Spleen (tissue), 13 donors: ENCODE results near the gene FAM227A. TPM values are rescaled to one million over a fixed set of nuclear protein-coding genes. Genes with fewer than 3 reads are reported as not detected.
A peak's percentile ranks its signal among the peaks of the same experiment; 100 is the strongest.

Source experiments
- DNase-seq: peaks from one replicate; pipeline ENCODE4 v3.0.0-alpha.2; 2020
- H3K27ac ChIP-seq, 8 donors: fragments of 200-600 bp; sonication (generic) in 7 of 8; 1 replicate in 4 of 8; 2 replicates in 4 of 8; pipeline versions ENCODE4 v1.5.0 to v1.8.0; 2016 to 2021; ENCODE audit warnings: inconsistent platforms in 4 of 8, mild to moderate bottlenecking in 4 of 8, moderate library complexity in 1 of 8
- H3K27me3 ChIP-seq, 7 donors: fragments of 200-600 bp; sonication (generic) in 6 of 7; replicated peaks in 1 of 7; 1 replicate in 4 of 7; 2 replicates in 3 of 7; pipeline versions ENCODE4 v1.5.0 to v1.8.0; 2016 to 2021; ENCODE audit warnings: inconsistent platforms in 3 of 7, mild to moderate bottlenecking in 1 of 7
- H3K36me3 ChIP-seq, 6 donors: fragments of 200-600 bp; sonication (generic) in 5 of 6; 1 replicate in 4 of 6; 2 replicates in 2 of 6; pipeline versions ENCODE4 v1.5.0 to v1.8.0; 2016 to 2021; ENCODE audit warnings: inconsistent platforms in 2 of 6
- H3K4me1 ChIP-seq, 6 donors: fragments of 200-600 bp; sonication (generic) in 5 of 6; 1 replicate in 3 of 6; 2 replicates in 3 of 6; pipeline versions ENCODE4 v1.5.0 to v1.8.0; 2016 to 2021; ENCODE audit warnings: inconsistent platforms in 3 of 6
- H3K4me3 ChIP-seq, 8 donors: fragments of 200-600 bp; sonication (generic) in 7 of 8; 1 replicate in 4 of 8; 2 replicates in 4 of 8; pipeline versions ENCODE4 v1.5.0 to v1.8.0; 2016 to 2021; ENCODE audit warnings: inconsistent platforms in 4 of 8, mild to moderate bottlenecking in 4 of 8, moderate library complexity in 2 of 8
- H3K9me3 ChIP-seq, 8 donors: fragments of 200-600 bp; sonication (generic) in 7 of 8; 1 replicate in 4 of 8; 2 replicates in 4 of 8; pipeline versions ENCODE4 v1.5.0 to v1.8.0; 2016 to 2021; ENCODE audit warnings: inconsistent platforms in 4 of 8
- POLR2A ChIP-seq, 3 donors: fragments of 450-650 bp; IDR thresholded peaks; one replicate each; pipeline ENCODE4 v1.5.1; 2017; ENCODE audit warnings: antibody characterized with exemption in 3 of 3, mild to moderate bottlenecking in 1 of 3
- POLR2AphosphoS5 ChIP-seq, 3 donors: sonication (generic); formaldehyde crosslinking; IDR thresholded peaks; one replicate each; pipeline ENCODE4 v1.5.1; 2017; ENCODE audit warnings: antibody characterized with exemption in 3 of 3
- WGBS, 5 donors: extraction: QIAGEN DNeasy Blood & Tissue Kit in 3 of 5; methylation state at CpG; one replicate each; pipeline versions ENCODE4 v1.1.5 to v1.1.7; 2013 to 2018; 5-methylcytosine and 5-hydroxymethylcytosine counted together
- intact Hi-C: fragments of 100-400 bp; cut with DNase I; formaldehyde crosslinking; loops from one replicate; pipeline ENCODE4 v1.15.0; 2023; ENCODE audit warnings: low total_unique reads
- long read RNA-seq, 2 donors: transcript quantifications; one replicate each; lab custom pipeline, GENCODE V29; 2026
- polyA plus RNA-seq, 3 donors: library from polyadenylated mRNA; stranded (reverse); fragments of 200-250 nt; gene quantifications; one replicate each; pipeline ENCODE4 v1.2.1, GENCODE V29; 2013
- total RNA-seq, 7 donors: library from RNA; depleted of rRNA in 3 of 7; stranded (reverse); fragments of >200 nt in 3 of 7; fragmentation: NEBNext Ultra II Directional in 4 of 7; extraction: Animal tissue kit (Norgen Biotek cat#: 25700) in 4 of 7; gene quantifications; one replicate each; pipeline versions ENCODE4 v1.1.0 to v1.2.1, GENCODE V29; 2016 to 2021
- TF ChIP-seq, protein P1 (sequence below), 11 experiments: fragments of 200-600 bp in 7 of 11; fragments of 450-650 bp in 4 of 11; sonication (generic) in 4 of 11; IDR thresholded peaks in 8 of 11; conservative IDR thresholded peaks in 3 of 11; 1 replicate in 7 of 11; 2 replicates in 4 of 11; pipeline versions ENCODE4 v1.4.0 to v1.8.0; 2016 to 2021; ENCODE audit warnings: antibody characterized with exemption in 11 of 11, inconsistent platforms in 4 of 11, mild to moderate bottlenecking in 1 of 11
- donor health status: healthy with polysubstance abuse.
- donor health status: DM: no; HTN: no; CAD: no; lungs with moderate emphysema.
- donor health status: DM: no; HTN: no; CAD: no.
- donor health status: Bipolar disorder and iron deficiency.
- donor health status: healthy.
- donor health status: DM: no; HTN: no; CAD: no.
- donor health status: DM: yes; HTN: yes; CAD: no.

FAM227A gene
- total RNA-seq (1 to 10 TPM in 1 of 7 donors, under 1 TPM in 5, not detected in 1; 0.06 to 3.0 (median 0.49) TPM), polyA plus RNA-seq (under 1 TPM; 0.02 to 0.26 (median 0.07) TPM)
- long read RNA-seq, donor 1: 0 reads
- long read RNA-seq, donor 2: 0 reads

DNA sequence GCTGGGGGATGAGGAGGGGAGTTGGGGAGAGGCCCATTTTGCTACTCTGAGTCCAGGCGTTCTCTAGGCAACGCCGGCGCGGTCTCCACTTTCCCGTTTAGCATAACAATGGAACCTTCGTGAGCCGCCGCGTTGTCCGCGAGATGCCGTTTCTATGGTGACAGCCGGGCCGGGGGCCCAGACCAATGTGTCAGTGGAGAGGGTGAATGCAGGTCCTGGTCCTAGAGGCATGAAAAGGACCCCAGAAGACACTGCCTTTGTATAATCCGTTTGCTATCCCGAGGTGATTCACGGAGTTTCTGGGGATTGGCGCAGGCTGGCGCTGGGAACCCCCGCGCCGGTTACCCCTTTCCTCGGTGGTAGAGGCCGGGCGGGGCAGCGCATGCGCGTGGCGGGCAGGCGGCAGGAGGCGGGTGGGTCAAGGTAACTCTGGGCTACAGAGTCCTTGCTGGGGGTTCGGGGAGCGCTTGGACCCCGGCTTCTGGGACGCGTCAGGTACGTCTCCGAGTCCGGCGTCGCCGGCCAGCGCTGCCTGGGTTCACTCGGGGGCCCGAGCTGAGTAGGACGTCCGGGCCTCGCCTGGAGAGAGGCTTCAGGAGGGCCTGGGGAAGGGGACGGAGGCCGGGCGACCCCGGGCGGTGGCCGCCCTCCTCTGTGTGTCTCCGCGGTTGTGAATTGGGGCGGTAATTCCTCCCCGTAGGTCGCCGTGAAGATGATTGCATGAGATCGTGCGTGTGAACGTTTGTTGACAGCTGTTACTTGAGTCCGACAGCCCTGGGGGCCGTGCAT, at the start of gene FAM227A, which contains the start of gene CBY1:
FAM227A (minus strand) TSS at position 137 of the 789 bp plus-strand sequence. CDS start 6,224 bp downstream, outside the sequence.
CBY1 (plus strand) TSS at position 383 of the 789 bp plus-strand sequence. CDS start 11,417 bp downstream, outside the sequence.
- Histone ChIP-seq H3K4me1 (peaks cover 10 to 30% (median 21%) of the 10 kb centered on the region in 6 donors), H3K9me3 (no peaks in the 10 kb centered on the region), H3K27me3 (no peaks in the 10 kb centered on the region), H3K27ac (peak within 1 kb of the TSS; percentile 85 to 95 (median 90)), H3K4me3 (peak within 1 kb of the TSS; percentile 71 to 99 (median 89)), H3K36me3 (peaks cover 0 to 7% (median 2%) of the 10 kb centered on the region in 6 donors)
- TF ChIP-seq POLR2AphosphoS5 (IDR thresholded peaks at IDR 0.05): peak; percentile 83 to 88 (median 87)
- TF ChIP-seq, protein P1, sequence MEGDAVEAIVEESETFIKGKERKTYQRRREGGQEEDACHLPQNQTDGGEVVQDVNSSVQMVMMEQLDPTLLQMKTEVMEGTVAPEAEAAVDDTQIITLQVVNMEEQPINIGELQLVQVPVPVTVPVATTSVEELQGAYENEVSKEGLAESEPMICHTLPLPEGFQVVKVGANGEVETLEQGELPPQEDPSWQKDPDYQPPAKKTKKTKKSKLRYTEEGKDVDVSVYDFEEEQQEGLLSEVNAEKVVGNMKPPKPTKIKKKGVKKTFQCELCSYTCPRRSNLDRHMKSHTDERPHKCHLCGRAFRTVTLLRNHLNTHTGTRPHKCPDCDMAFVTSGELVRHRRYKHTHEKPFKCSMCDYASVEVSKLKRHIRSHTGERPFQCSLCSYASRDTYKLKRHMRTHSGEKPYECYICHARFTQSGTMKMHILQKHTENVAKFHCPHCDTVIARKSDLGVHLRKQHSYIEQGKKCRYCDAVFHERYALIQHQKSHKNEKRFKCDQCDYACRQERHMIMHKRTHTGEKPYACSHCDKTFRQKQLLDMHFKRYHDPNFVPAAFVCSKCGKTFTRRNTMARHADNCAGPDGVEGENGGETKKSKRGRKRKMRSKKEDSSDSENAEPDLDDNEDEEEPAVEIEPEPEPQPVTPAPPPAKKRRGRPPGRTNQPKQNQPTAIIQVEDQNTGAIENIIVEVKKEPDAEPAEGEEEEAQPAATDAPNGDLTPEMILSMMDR (IDR thresholded peaks at IDR 0.05 in 8 of 11, conservative IDR thresholded peaks at IDR 0.05 in 3 of 11): peak in 1 of 11 experiments; percentile 6
- no peak for TF ChIP-seq POLR2A (IDR thresholded peaks at IDR 0.05)
- DNase-seq: peak; percentile 96
- WGBS, 5 donors: 0 to 1% (median 0%) methylated on average over 32 to 66 of the region's 66 CpGs
- intact Hi-C loops: no loop called here

DNA sequence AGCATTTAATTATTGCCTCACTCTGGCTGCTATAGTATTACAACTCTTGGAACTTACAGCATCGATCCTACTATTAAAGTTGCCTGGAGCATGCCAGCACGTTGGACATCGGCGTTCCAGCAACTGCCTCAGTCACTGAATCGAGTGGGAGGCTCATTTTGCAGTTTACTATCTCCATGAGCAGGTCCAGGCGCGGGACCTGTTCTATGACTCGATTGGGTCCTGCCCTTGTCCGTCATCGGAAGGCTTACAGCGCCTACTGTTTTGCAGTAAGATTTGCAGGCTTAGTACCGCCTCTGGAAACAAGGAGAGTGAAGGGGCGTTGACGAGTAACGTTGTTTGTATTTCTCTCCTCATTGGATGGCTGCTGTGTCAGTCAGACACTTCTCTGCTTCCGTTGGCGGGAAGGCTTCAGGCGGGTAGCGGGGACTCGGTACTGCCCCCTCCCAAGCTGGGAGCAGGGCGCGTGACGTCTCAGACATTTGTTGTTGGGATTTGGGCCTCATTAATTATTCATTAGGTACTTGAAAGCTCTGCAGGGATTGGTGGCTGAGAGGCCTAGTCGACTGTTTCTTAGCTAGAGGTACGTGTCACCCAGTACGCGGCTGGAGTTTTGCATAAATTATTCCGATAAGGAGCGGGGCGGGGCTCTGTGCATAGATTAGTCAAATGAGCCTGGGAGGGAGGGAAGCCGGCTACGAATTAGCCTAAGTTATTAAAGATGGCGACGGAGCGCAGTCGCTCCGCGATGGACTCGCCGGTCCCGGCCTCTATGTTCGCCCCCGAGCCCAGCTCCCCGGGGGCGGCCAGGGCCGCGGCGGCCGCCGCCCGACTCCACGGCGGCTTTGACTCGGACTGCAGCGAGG, 49.3 kb upstream of the FAM227A start, which contains the start of gene GTPBP1:
GTPBP1 (plus strand) TSS at position 710 of the 866 bp plus-strand sequence; CDS start at position 722, 12 bp downstream.
- peaks cover 0 to 21% (median 1%) of the 10 kb centered on the region in 6 donors for H3K36me3 ChIP-seq
- peak within 1 kb of the TSS; percentile 93 to 99 (median 98) for H3K27ac ChIP-seq
- 0% methylated on average over 44 to 55 of the region's 55 CpGs for WGBS, 5 donors
- no peaks in the 10 kb centered on the region for H3K27me3 ChIP-seq
- peak within 1 kb of the TSS; percentile 76 to 94 (median 86) for H3K4me3 ChIP-seq
- H3K9me3 ChIP-seq: no peaks in the 10 kb centered on the region
- peak; percentile 98 for DNase-seq
- H3K4me1 ChIP-seq: peaks cover 43 to 62% (median 57%) of the 10 kb centered on the region in 6 donors
- intact Hi-C loops: no loop called here
- TF ChIP-seq, protein P1 (IDR thresholded peaks at IDR 0.05 in 8 of 11, conservative IDR thresholded peaks at IDR 0.05 in 3 of 11): peak in 7 of 11 experiments; percentile 9 to 73 (median 53)
- peak in 2 of 3 donors; percentile 70 to 84 for TF ChIP-seq POLR2A (IDR thresholded peaks at IDR 0.05)
- TF ChIP-seq POLR2AphosphoS5 (IDR thresholded peaks at IDR 0.05): peak; percentile 84 to 87 (median 86)

DNA sequence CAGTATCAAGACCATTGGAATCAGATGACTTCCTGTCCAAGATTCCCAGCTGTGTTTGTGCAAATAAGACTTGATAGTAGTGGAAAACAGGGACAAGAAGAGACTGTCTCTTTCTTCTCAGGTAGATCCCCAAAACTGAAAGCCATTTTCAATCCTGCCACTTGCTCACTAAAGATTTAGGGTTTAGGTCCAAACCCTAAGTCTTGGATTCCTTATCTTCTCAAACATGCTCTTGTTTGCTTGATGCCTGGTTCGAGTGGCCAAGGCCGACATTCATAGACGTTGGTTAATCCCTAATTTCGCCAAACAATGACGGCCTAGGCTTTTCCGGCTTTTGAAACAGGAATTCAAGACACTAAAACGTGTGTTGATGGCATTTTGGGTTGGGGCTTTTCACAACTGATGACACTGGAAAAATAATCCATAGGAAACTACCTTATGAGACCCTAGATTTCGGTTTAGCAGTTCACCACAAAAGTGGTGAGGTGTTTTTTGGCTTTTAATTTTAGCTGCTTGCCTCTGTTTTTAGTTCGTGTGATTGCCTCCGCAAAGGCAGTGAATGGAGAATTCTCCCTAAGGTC, 48.6 kb upstream of the FAM227A start:
- Histone ChIP-seq H3K36me3 (peaks cover 0 to 14% (median 0%) of the 10 kb centered on the region in 6 donors), H3K4me1 (peaks cover 42 to 61% (median 55%) of the 10 kb centered on the region in 6 donors), H3K27me3 (no peaks in the 10 kb centered on the region), H3K9me3 (no peaks in the 10 kb centered on the region), H3K4me3 (peak overlapping the region; percentile 3 to 94 (median 29)), H3K27ac (peak overlapping the region; percentile 66 to 99 (median 96))
- peak in 1 of 3 donors; percentile 6 for TF ChIP-seq POLR2A (IDR thresholded peaks at IDR 0.05)
- TF ChIP-seq, protein P1 (IDR thresholded peaks at IDR 0.05 in 8 of 11, conservative IDR thresholded peaks at IDR 0.05 in 3 of 11): no peak
- TF ChIP-seq POLR2AphosphoS5 (IDR thresholded peaks at IDR 0.05): no peak
- intact Hi-C loops: no loop called here
- WGBS, 5 donors: 15 to 26% (median 18%) methylated on average over 10 of the region's 10 CpGs
- DNase-seq: no peak
